Astrocyte (in vitro differentiated cells and primary cell): ENCODE measurements around the gene LMBR1L.

ENCODE experiments used
- CTCF ChIP-seq: IDR thresholded peaks from 2 replicates; pipeline ENCODE4 v1.5.1; 2011; ENCODE audit warnings: low read depth, mild to moderate bottlenecking, inconsistent platforms, low read length, moderate library complexity; ENCODE audit not compliant: insufficient read depth
- EZH2 ChIP-seq: IDR thresholded peaks from 2 replicates; pipeline ENCODE4 v1.6.1; 2012; ENCODE audit warnings: mild to moderate bottlenecking, low read length, inconsistent platforms; ENCODE audit not compliant: insufficient read depth

- TF ChIP-seq CTCF (no peak), EZH2 (no peak)
Measured at GRCh38 chr12:49061157-49061650, 49.4 kb downstream of the LMBR1L start.
